BJ (cell line): ENCODE data around the gene KLHDC4. TPM values are rescaled to one million over a fixed set of nuclear protein-coding genes. Genes with fewer than 3 reads are reported as not detected.

Source experiments
- CTCF ChIA-PET: fragments of 350-600 bp; formaldehyde crosslinking; extraction: SDS; loops from one replicate; lab custom pipeline; 2021; ENCODE audit warnings: antibody characterized with exemption, inconsistent platforms; lab: Yijun Ruan, JAX
- POLR2A ChIA-PET: fragments of 300-600 bp; sonication (Branson Sonifier 250); formaldehyde crosslinking; extraction: SDS; loops from one replicate; lab custom pipeline; 2021; ENCODE audit warnings: antibody characterized with exemption; lab: Charles Lee
- DNase-seq: peaks from one replicate; pipeline ENCODE4 v3.0.0-alpha.2; 2011; ENCODE audit warnings: low read depth
- H3K27me3 ChIP-seq: 2 replicates; pipeline ENCODE4 v1.6.0; 2011; ENCODE audit warnings: low read length; ENCODE audit not compliant: control insufficient read depth, insufficient read depth
- H3K36me3 ChIP-seq: 2 replicates; pipeline ENCODE4 v1.5.1; 2011; ENCODE audit warnings: low read length; ENCODE audit not compliant: control insufficient read depth, insufficient read depth
- H3K4me3 ChIP-seq: 2 replicates; pipeline ENCODE4 v1.5.1; 2011; ENCODE audit warnings: low read depth, mild to moderate bottlenecking, control low read depth, low read length
- polyA plus RNA-seq: library from polyadenylated mRNA; depleted of rRNA; stranded (reverse); fragments of >200 nt; gene quantifications from 2 replicates; pipeline ENCODE4 v1.2.3, GENCODE V29; 2011
- TF ChIP-seq, protein P1 (sequence below): IDR thresholded peaks from 2 replicates; pipeline ENCODE4 v1.5.1; 2011; ENCODE audit warnings: low read depth, mild to moderate bottlenecking, control low read depth, inconsistent platforms, low read length, moderate library complexity; ENCODE audit not compliant: insufficient read depth

KLHDC4 gene
- polyA plus RNA-seq, 1 experiment = 16.1 TPM

- H3K36me3 ChIP-seq = peaks cover 3% of the 10 kb centered on the region
- no peak overlapping the region for H3K4me3 ChIP-seq
- POLR2A ChIA-PET = no interaction called here
- CTCF ChIA-PET = no interaction called here
- TF ChIP-seq, protein P1, sequence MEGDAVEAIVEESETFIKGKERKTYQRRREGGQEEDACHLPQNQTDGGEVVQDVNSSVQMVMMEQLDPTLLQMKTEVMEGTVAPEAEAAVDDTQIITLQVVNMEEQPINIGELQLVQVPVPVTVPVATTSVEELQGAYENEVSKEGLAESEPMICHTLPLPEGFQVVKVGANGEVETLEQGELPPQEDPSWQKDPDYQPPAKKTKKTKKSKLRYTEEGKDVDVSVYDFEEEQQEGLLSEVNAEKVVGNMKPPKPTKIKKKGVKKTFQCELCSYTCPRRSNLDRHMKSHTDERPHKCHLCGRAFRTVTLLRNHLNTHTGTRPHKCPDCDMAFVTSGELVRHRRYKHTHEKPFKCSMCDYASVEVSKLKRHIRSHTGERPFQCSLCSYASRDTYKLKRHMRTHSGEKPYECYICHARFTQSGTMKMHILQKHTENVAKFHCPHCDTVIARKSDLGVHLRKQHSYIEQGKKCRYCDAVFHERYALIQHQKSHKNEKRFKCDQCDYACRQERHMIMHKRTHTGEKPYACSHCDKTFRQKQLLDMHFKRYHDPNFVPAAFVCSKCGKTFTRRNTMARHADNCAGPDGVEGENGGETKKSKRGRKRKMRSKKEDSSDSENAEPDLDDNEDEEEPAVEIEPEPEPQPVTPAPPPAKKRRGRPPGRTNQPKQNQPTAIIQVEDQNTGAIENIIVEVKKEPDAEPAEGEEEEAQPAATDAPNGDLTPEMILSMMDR = no peak
- no peak for DNase-seq
- H3K27me3 ChIP-seq = no peaks in the 10 kb centered on the region
Observed at GRCh38 chr16:87739801-87740200, 26.0 kb downstream of the KLHDC4 start.

GRCh38 chr16:87736008-87736382 is 29.8 kb downstream of the KLHDC4 start:
- no peaks in the 10 kb centered on the region for H3K27me3 ChIP-seq
- POLR2A ChIA-PET = no interaction called here
- TF ChIP-seq, protein P1 = no peak
- H3K4me3 ChIP-seq = no peak overlapping the region
- DNase-seq = no peak
- CTCF ChIA-PET = interaction anchor here (1.1 kb wide), 1 partner anchor 33 kb away, joined by 3 read pairs; no protein-coding TSS in a partner anchor
- H3K36me3 ChIP-seq = peaks cover 3% of the 10 kb centered on the region

GRCh38 chr16:87735270-87736007 is 30.3 kb downstream of the KLHDC4 start:
- Histone ChIP-seq H3K27me3 (no peaks in the 10 kb centered on the region), H3K36me3 (peaks cover 3% of the 10 kb centered on the region), H3K4me3 (no peak overlapping the region)
- DNase-seq = no peak
- ChIA-PET POLR2A (no interaction called here), CTCF (interaction anchor here (0.7 to 1.5 kb wide), 3 partner anchors 12 to 33 kb away, joined by 3 read pairs; no protein-coding TSS in a partner anchor)
- TF ChIP-seq, protein P1 = no peak

DNA sequence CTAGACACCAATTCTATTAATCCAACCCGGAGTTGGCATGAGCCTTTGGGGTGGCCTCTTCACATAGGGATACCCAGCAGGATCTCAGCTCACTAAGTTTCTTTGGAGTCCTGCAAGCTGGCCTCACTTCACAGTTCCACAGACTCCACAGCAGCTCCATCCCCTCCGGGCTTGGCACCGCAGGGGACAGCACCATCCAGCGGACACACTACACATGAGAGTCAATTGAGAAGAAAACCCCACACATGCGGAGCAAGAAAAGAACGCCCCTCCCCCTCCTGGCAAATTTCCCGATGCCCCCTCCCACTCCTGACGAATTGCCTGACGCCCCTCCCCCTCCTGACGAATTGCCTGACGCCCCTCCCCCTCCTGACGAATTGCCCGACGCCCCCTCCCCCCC is 31.1 kb downstream of the KLHDC4 start:
- Histone ChIP-seq H3K27me3 (no peaks in the 10 kb centered on the region), H3K36me3 (no peaks in the 10 kb centered on the region), H3K4me3 (no peak overlapping the region)
- CTCF ChIA-PET = interaction anchor here (1.5 kb wide), 1 partner anchor 29 kb away, joined by 3 read pairs; no protein-coding TSS in a partner anchor
- POLR2A ChIA-PET = no interaction called here
- no peak for DNase-seq
- TF ChIP-seq, protein P1 = no peak

- H3K36me3 ChIP-seq = 0 out of 2 replicates have a peak, but pooled peaks cover 1% of the 10 kb centered on the region
- no peaks in the 10 kb centered on the region for H3K27me3 ChIP-seq
- ChIA-PET POLR2A (no interaction called here), CTCF (interaction anchor here (0.8 kb wide), 1 partner anchor 8 kb away, joined by 3 read pairs; no protein-coding TSS in a partner anchor)
- DNase-seq = no peak
- H3K4me3 ChIP-seq = no peak overlapping the region
- TF ChIP-seq, protein P1 = no peak
Observed at GRCh38 chr16:87733190-87733589, 32.6 kb downstream of the KLHDC4 start.
